Fibroblast of villous mesenchyme (primary cell): ENCODE data around the gene WDPCP. TPM values are rescaled to one million over a fixed set of nuclear protein-coding genes. Genes with fewer than 3 reads are reported as not detected.

Experiments
- DNase-seq: peaks from one replicate; pipeline ENCODE4 v3.0.0-alpha.2; 2010; ENCODE audit warnings: low read depth
- H3K4me3 ChIP-seq: 2 replicates; pipeline ENCODE4 v1.5.1; 2011; ENCODE audit warnings: low read depth, mild to moderate bottlenecking, low read length
- CTCF ChIP-seq: IDR thresholded peaks from 2 replicates; pipeline ENCODE4 v1.5.1; 2012; ENCODE audit warnings: low read depth, mild to moderate bottlenecking, low read length; ENCODE audit not compliant: insufficient read depth
- total RNA-seq: library from RNA; depleted of rRNA; stranded (reverse); fragments of >200 nt; gene quantifications from 2 replicates; pipeline ENCODE4 v1.2.3, GENCODE V29; 2012

Gene WDPCP
- total RNA-seq, 1 donor = 14.7 TPM

GRCh38 chr2:63101954-63102353 lies 486.3 kb downstream of the WDPCP start:
- TF ChIP-seq CTCF = no peak
- DNase-seq = no peak
- H3K4me3 ChIP-seq = no peak overlapping the region

- no peak for TF ChIP-seq CTCF
- no peak for DNase-seq
- no peak overlapping the region for H3K4me3 ChIP-seq
Observed at GRCh38 chr2:63099032-63099431, 489.2 kb downstream of the WDPCP start.

GRCh38 chr2:63096491-63096890 lies 491.8 kb downstream of the WDPCP start:
- no peak overlapping the region for H3K4me3 ChIP-seq
- no peak for DNase-seq
- no peak for TF ChIP-seq CTCF

GRCh38 chr2:63093502-63093901 lies 494.8 kb downstream of the WDPCP start:
- TF ChIP-seq CTCF = no peak
- H3K4me3 ChIP-seq = no peak overlapping the region
- no peak for DNase-seq

GRCh38 chr2:63092857-63093256 lies 495.4 kb downstream of the WDPCP start:
- TF ChIP-seq CTCF = no peak
- H3K4me3 ChIP-seq = no peak overlapping the region
- DNase-seq = no peak

GRCh38 chr2:63092401-63092800 lies 495.9 kb downstream of the WDPCP start:
- no peak for DNase-seq
- TF ChIP-seq CTCF = no peak
- no peak overlapping the region for H3K4me3 ChIP-seq

- H3K4me3 ChIP-seq = no peak overlapping the region
- TF ChIP-seq CTCF = no peak
- no peak for DNase-seq
Observed at GRCh38 chr2:63086687-63087086, 501.6 kb downstream of the WDPCP start.
